ENCODE results near the gene FAM162A.

- TF ChIP-seq ZNF623 (tag by site-specific recombination; IDR thresholded peaks at IDR 0.05) (no peak), CTCF (tag by site-specific recombination; IDR thresholded peaks at IDR 0.05) (no peak), KLF9 (tag by site-specific recombination; IDR thresholded peaks at IDR 0.05; ENCODE audit: low read depth) (no peak), ZNF704 (tag by site-specific recombination; IDR thresholded peaks at IDR 0.05) (no peak), REST (tag by site-specific recombination; IDR thresholded peaks at IDR 0.05) (no peak), ZNF24 (tag by site-specific recombination; IDR thresholded peaks at IDR 0.05) (no peak), PBX3 (CRISPR knock-in tag; IDR thresholded peaks at IDR 0.05) (no peak)
Measured at GRCh38 chr3:122357828-122358702, 25.9 kb upstream of the FAM162A start.
